ENCODE measurements around the gene WDR17.
A peak's percentile ranks its signal among the peaks of the same experiment; 100 is the strongest.

WDR17 gene

GRCh38 chr4:176065435-176066291 lies at the start of gene WDR17:
Gene WDR17, plus strand, starts transcription at chr4:176065841. Its CDS starts 45,740 bp downstream, at chr4:176111581.
- Mint-ChIP-seq H3K4me3 (peak within 1 kb of the TSS; percentile 75), H3K27ac (no peak within 1 kb of the TSS), H3K36me3 (no peaks in the 10 kb centered on the region), H3K9me3 (no peaks in the 10 kb centered on the region), H3K27me3 (peaks cover 20% of the 10 kb centered on the region), H3K4me1 (peaks cover 11% of the 10 kb centered on the region)
- peak; percentile 83 for DNase-seq
- CTCF ChIA-PET: interaction anchor here (1.0 kb wide), 1 partner anchor 275 kb away, joined by 3 read pairs; no protein-coding TSS in a partner anchor

- CTCF ChIA-PET: no interaction called here
- H3K9me3 Mint-ChIP-seq: no peaks in the 10 kb centered on the region
- no peak for DNase-seq
- no peak overlapping the region for H3K4me3 Mint-ChIP-seq
- H3K36me3 Mint-ChIP-seq: no peaks in the 10 kb centered on the region
- peaks cover 4% of the 10 kb centered on the region for H3K27me3 Mint-ChIP-seq
- H3K4me1 Mint-ChIP-seq: no peaks in the 10 kb centered on the region
- no peak overlapping the region for H3K27ac Mint-ChIP-seq
These were observed 49.0 kb upstream of the WDR17 start for GRCh38 chr4:176016601-176017000.

GRCh38 chr4:176020481-176021085 lies 45.1 kb upstream of the WDR17 start:
- no peak for DNase-seq
- H3K36me3 Mint-ChIP-seq: no peaks in the 10 kb centered on the region
- no peaks in the 10 kb centered on the region for H3K27me3 Mint-ChIP-seq
- H3K9me3 Mint-ChIP-seq: no peaks in the 10 kb centered on the region
- H3K27ac Mint-ChIP-seq: no peak overlapping the region
- no peaks in the 10 kb centered on the region for H3K4me1 Mint-ChIP-seq
- H3K4me3 Mint-ChIP-seq: no peak overlapping the region
- CTCF ChIA-PET: no interaction called here

- no peaks in the 10 kb centered on the region for H3K27me3 Mint-ChIP-seq
- CTCF ChIA-PET: no interaction called here
These were observed 35.2 kb upstream of the WDR17 start for GRCh38 chr4:176030391-176030790.

GRCh38 chr4:176031922-176032321 lies 33.7 kb upstream of the WDR17 start:
- Mint-ChIP-seq H3K27ac (no peak overlapping the region), H3K4me1 (no peaks in the 10 kb centered on the region), H3K9me3 (no peaks in the 10 kb centered on the region), H3K36me3 (no peaks in the 10 kb centered on the region), H3K27me3 (no peaks in the 10 kb centered on the region), H3K4me3 (no peak overlapping the region)
- CTCF ChIA-PET: no interaction called here
- DNase-seq: no peak

More at GRCh38 chr4:176030391-176030790, 35.2 kb upstream of the WDR17 start:
- DNase-seq: no peak
- no peaks in the 10 kb centered on the region for H3K36me3 Mint-ChIP-seq
- H3K4me3 Mint-ChIP-seq: no peak overlapping the region
- H3K27ac Mint-ChIP-seq: no peak overlapping the region
- H3K9me3 Mint-ChIP-seq: no peaks in the 10 kb centered on the region
- H3K4me1 Mint-ChIP-seq: no peaks in the 10 kb centered on the region

- Mint-ChIP-seq H3K27me3 (no peaks in the 10 kb centered on the region), H3K4me3 (no peak overlapping the region), H3K27ac (no peak overlapping the region), H3K36me3 (no peaks in the 10 kb centered on the region), H3K4me1 (no peaks in the 10 kb centered on the region), H3K9me3 (no peaks in the 10 kb centered on the region)
- CTCF ChIA-PET: no interaction called here
- DNase-seq: no peak
These were observed 33.2 kb upstream of the WDR17 start for GRCh38 chr4:176032454-176032853.

GRCh38 chr4:176034499-176034898 lies 31.1 kb upstream of the WDR17 start:
- Mint-ChIP-seq H3K27ac (no peak overlapping the region), H3K4me3 (no peak overlapping the region), H3K36me3 (no peaks in the 10 kb centered on the region), H3K27me3 (no peaks in the 10 kb centered on the region), H3K4me1 (no peaks in the 10 kb centered on the region), H3K9me3 (no peaks in the 10 kb centered on the region)
- CTCF ChIA-PET: no interaction called here
- DNase-seq: no peak

GRCh38 chr4:176034936-176035335 lies 30.7 kb upstream of the WDR17 start:
- Mint-ChIP-seq H3K4me1 (no peaks in the 10 kb centered on the region), H3K27ac (no peak overlapping the region), H3K4me3 (no peak overlapping the region), H3K36me3 (no peaks in the 10 kb centered on the region), H3K27me3 (no peaks in the 10 kb centered on the region), H3K9me3 (no peaks in the 10 kb centered on the region)
- no peak for DNase-seq
- CTCF ChIA-PET: interaction anchor here (0.6 to 0.8 kb wide), 2 partner anchors 163 to 1009 kb away, joined by 3 read pairs; no protein-coding TSS in a partner anchor

- no peak for DNase-seq
- H3K36me3 Mint-ChIP-seq: no peaks in the 10 kb centered on the region
- CTCF ChIA-PET: no interaction called here
- no peaks in the 10 kb centered on the region for H3K4me1 Mint-ChIP-seq
- no peaks in the 10 kb centered on the region for H3K27me3 Mint-ChIP-seq
- no peak overlapping the region for H3K4me3 Mint-ChIP-seq
- no peak overlapping the region for H3K27ac Mint-ChIP-seq
- H3K9me3 Mint-ChIP-seq: no peaks in the 10 kb centered on the region
These were observed 28.9 kb upstream of the WDR17 start for GRCh38 chr4:176036585-176037205.

- Mint-ChIP-seq H3K9me3 (no peaks in the 10 kb centered on the region), H3K27me3 (no peaks in the 10 kb centered on the region), H3K4me1 (no peaks in the 10 kb centered on the region), H3K4me3 (no peak overlapping the region), H3K36me3 (no peaks in the 10 kb centered on the region), H3K27ac (no peak overlapping the region)
- CTCF ChIA-PET: no interaction called here
- no peak for DNase-seq
These were observed 26.9 kb upstream of the WDR17 start for GRCh38 chr4:176038789-176039188.

- H3K36me3 Mint-ChIP-seq: no peaks in the 10 kb centered on the region
- no peaks in the 10 kb centered on the region for H3K27me3 Mint-ChIP-seq
- H3K4me3 Mint-ChIP-seq: no peak overlapping the region
- CTCF ChIA-PET: no interaction called here
- no peaks in the 10 kb centered on the region for H3K4me1 Mint-ChIP-seq
- no peak overlapping the region for H3K27ac Mint-ChIP-seq
- no peak for DNase-seq
- no peaks in the 10 kb centered on the region for H3K9me3 Mint-ChIP-seq
These were observed 23.4 kb upstream of the WDR17 start for GRCh38 chr4:176042195-176042594.

GRCh38 chr4:176043838-176044588 lies 21.6 kb upstream of the WDR17 start:
- Mint-ChIP-seq H3K4me3 (no peak overlapping the region), H3K4me1 (no peaks in the 10 kb centered on the region), H3K36me3 (no peaks in the 10 kb centered on the region), H3K9me3 (no peaks in the 10 kb centered on the region), H3K27ac (no peak overlapping the region), H3K27me3 (no peaks in the 10 kb centered on the region)
- CTCF ChIA-PET: no interaction called here
- no peak for DNase-seq

GRCh38 chr4:176044589-176044951 lies 21.1 kb upstream of the WDR17 start:
- CTCF ChIA-PET: no interaction called here

GRCh38 chr4:176048631-176049030 lies 17.0 kb upstream of the WDR17 start:
- H3K4me3 Mint-ChIP-seq: no peak overlapping the region
- no peaks in the 10 kb centered on the region for H3K9me3 Mint-ChIP-seq
- H3K36me3 Mint-ChIP-seq: no peaks in the 10 kb centered on the region
- no peaks in the 10 kb centered on the region for H3K27me3 Mint-ChIP-seq
- CTCF ChIA-PET: no interaction called here
- H3K27ac Mint-ChIP-seq: no peak overlapping the region
- no peaks in the 10 kb centered on the region for H3K4me1 Mint-ChIP-seq
- no peak for DNase-seq

More at GRCh38 chr4:176044589-176044951, 21.1 kb upstream of the WDR17 start:
- no peaks in the 10 kb centered on the region for H3K27me3 Mint-ChIP-seq
- no peaks in the 10 kb centered on the region for H3K9me3 Mint-ChIP-seq
- no peak for DNase-seq
- H3K4me1 Mint-ChIP-seq: no peaks in the 10 kb centered on the region
- no peak overlapping the region for H3K27ac Mint-ChIP-seq
- no peak overlapping the region for H3K4me3 Mint-ChIP-seq
- H3K36me3 Mint-ChIP-seq: no peaks in the 10 kb centered on the region

Measured in activated naive CD4-positive, alpha-beta T cell treated with anti-CD3 and anti-CD28 coated beads, Interleukin-2, amount 10 ng/mL, durations not matched to agents 7 days and 5 days (primary cell).